HG03469 (cell line): ENCODE data around the gene HDAC4.

ENCODE experiments used
- ATAC-seq: cut with Tn5 transposase; IDR thresholded peaks from one replicate; pipeline ENCODE4 v1.9.1; 2021; ENCODE audit warnings: mild to moderate bottlenecking, moderate library complexity, moderate number of reproducible peaks; ENCODE audit not compliant: unreplicated experiment

Gene HDAC4

GRCh38 chr2:239299218-239299939 lies 101.4 kb downstream of the HDAC4 start:
- no peak for ATAC-seq

- no peak for ATAC-seq
Observed at GRCh38 chr2:239298116-239298804, 102.6 kb downstream of the HDAC4 start.

GRCh38 chr2:239297142-239298004 lies 103.4 kb downstream of the HDAC4 start:
- ATAC-seq: no peak

- no peak for ATAC-seq
Observed at GRCh38 chr2:239296020-239296932, 104.5 kb downstream of the HDAC4 start.

DNA sequence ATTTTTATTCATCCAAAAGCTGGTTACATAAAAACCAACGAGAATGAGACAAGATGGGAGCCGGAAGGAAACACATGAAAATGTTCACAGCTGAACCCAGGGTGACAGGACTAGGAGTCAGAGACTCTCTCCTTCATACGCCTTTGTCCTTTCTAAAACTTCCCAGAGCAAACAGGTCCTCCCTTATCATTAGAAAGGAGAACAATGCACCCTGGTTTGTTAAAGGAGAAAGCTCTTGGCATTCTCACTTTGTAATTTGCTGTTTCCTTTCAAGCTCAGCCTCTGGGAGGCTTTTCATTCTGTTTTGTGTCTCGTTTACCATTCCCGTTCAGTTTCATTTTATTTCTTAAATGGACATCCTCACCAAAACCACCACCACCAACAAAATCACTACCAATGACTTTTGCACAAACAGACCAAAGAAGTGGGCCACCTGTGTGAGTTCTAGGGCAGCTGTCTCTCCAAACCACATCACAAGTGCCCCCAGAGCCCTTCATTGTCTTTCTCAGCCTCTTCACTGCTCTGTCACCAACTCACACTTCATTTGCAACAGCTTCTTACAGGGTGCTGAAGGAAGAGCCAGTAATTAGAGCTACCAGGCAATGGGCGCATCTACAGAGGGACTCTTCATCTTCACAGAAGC lies 105.3 kb downstream of the HDAC4 start:
- no peak for ATAC-seq

- ATAC-seq: no peak
Observed at GRCh38 chr2:239294571-239295054, 106.2 kb downstream of the HDAC4 start.

DNA sequence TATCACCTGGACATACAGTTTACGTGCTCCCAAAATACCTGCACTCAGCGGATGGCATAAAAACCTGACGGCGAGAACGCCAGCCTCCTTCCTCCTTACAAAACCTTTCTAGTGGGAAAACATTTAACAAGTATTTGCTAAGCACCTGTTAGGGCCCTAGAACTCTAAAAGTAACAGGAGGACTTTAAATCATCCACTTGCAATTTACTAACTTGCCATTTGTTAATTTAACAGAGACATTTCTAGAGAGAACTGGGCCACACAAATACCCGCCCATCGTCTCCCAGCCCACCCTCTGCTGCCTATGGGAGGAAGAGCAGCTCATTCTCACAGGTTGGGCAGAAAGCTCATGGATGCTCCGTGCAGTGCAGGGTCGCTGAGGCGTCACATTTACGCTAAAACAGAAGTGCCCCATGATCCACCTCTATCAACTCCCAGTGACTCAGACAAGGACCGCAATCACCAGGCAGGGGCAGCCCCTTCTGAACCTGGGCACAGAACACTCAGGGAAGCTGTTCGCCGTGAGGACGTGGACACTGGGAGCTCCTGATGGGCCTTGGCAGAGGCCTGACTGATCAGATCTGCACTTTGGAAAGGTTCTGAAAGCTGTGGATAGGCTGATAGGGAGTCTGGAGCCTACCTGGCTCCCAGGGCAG lies 106.9 kb downstream of the HDAC4 start:
- peak; percentile 51 for ATAC-seq

GRCh38 chr2:239292959-239293774 lies 107.7 kb downstream of the HDAC4 start:
- no peak for ATAC-seq

GRCh38 chr2:239292531-239292930 lies 108.3 kb downstream of the HDAC4 start:
- ATAC-seq: no peak

DNA sequence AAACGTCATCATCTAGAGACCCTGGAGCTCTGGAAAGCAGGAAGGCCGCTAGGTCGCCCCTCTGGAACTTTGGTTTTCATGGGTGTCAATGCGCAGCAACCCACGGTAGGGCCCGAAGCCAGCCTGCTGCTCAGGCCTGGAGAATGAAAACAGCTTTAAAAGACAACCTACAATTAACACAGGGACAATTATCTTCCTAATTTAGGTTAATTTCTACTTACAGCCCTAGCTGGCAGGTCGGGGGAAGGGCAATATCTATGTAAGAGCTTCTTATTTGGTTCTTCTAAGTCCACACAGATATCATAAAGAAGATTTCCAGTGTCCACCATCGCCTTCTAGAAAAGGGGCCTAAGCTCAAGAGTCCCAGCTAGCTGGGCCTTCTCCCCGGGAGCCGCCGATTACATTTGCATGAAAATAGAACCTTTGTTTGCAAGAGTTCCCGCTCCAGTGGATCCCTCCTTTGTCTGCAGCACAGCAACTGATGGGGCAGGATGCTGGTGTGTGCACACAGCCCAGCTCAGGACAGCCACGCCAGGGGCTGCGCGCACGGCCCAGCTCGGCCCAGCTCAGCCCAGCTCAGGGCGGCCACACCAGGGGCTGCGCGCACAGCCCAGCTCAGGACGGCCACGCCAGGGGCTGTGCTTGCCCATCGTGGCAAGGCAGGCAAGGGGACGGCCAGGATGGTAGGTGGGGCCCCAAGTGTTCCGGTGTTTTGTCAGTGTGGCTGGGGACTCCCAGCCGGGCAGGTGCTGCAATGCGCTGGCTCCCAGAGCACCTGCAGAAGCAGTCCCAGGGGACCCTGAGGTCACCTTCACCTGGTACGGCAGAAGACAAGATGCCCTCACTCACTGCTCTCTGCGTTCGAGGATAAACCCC lies 109.1 kb downstream of the HDAC4 start:
- ATAC-seq: no peak

DNA sequence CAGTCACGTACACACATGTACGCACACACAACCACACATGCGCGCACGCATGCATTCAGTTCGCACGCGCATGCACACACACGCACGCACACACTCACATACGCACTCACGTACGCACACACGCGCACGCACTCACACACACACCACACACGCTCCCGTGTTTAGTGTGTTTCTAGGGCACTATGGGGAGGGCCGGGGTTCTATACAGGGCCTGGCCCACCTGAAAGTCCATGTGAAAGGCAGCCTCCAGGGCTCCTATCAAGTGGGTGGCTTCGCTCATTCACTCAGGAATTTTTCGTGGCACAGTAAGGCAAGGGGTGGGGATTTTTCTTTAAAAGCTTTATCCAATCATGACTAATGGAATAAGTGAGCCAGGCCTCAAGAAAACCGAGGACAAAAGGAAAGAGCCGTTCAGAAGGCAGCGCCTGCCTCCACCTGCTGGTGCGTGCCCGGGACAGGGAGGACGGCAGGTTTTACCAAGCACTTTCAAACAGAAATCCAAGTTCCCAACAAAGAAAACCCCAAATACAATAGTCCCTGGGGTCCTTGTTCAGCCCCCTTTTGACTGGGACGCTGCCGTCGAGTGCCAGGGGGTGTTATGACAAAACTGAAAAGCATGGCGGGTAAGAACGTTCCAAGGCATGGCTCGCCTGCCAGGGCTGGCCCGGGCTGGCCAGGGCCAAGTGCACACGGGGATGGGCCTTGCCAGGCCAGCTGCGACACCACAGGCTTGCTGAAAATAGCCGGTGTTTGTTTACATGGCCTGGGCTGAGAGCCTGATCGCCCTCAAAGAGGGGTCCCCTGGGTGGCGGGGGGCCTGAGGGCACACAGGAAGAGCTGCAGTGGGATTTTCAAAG lies 110.0 kb downstream of the HDAC4 start:
- ATAC-seq: no peak

DNA sequence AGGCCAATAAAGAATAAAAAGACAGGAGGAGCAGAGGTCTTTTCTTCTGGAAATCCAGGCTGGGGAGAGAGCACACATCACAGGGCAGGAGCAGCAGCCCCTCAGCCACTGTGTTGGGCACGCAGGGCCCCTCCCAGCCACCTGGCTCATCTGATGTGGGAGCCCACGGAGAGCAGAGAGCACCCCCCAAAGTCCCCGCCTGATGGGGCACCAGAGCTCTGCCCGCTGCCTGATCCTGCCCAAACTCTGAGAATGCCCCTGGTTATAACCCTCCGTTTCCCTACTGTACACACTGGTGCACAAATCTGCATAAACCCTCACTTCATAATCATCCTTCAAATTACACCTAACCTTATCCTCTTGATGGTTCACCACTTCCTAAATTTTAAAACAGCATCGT lies 111.3 kb downstream of the HDAC4 start:
- no peak for ATAC-seq

GRCh38 chr2:239288951-239289511 lies 111.8 kb downstream of the HDAC4 start:
- no peak for ATAC-seq

- ATAC-seq: no peak
Observed at GRCh38 chr2:239288237-239288636, 112.6 kb downstream of the HDAC4 start.

GRCh38 chr2:239287461-239287860 lies 113.4 kb downstream of the HDAC4 start:
- no peak for ATAC-seq

DNA sequence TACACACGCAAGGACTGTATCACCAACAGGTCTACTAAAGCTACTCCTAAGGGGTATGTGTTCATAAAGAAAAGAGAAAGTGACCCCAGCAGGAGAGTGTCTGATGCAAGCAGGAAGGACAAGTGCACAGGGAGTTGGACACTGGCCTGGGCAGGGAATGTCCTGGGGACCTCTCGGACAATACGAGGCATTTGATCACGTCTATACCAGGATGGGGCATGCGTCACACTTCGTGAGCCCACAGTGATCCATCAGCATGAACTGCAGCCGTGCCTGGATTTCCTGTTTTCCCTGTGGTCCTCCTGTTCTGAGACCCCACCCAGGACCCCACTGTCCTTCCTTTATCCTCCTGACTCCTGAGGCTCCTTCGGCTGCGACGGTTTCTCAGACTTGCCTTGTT lies 113.9 kb downstream of the HDAC4 start:
- ATAC-seq: no peak

GRCh38 chr2:239285932-239286230 lies 114.9 kb downstream of the HDAC4 start:
- ATAC-seq: no peak
